Kidney capillary endothelial cell (primary cell): ENCODE measurements around the gene ZDHHC5.
A peak's percentile ranks its signal among the peaks of the same experiment; 100 is the strongest.

Experiments
- DNase-seq: peaks from one replicate; pipeline ENCODE4 v3.0.0-alpha.2; 2018; ENCODE audit warnings: low spot score

The ZDHHC5 gene

DNA sequence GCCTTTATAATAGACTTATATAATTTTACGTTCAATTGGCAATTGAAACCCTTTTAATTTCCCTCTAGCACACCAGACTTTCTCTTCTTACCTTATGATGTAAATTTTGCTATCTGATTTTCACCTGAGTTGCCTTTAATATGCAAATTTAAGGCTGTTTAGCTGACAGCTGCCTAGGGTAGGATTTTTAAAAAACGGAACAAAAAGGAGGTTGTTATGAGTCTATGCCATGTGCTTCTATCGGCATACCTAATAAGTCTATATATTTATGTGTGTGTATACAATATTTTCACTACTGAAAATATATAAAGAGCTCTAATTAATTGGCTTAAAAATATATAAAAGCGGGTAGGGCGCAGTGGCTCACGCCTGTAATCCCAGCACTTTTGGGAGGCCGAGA is 61.6 kb downstream of the ZDHHC5 start:
- no peak for DNase-seq

DNA sequence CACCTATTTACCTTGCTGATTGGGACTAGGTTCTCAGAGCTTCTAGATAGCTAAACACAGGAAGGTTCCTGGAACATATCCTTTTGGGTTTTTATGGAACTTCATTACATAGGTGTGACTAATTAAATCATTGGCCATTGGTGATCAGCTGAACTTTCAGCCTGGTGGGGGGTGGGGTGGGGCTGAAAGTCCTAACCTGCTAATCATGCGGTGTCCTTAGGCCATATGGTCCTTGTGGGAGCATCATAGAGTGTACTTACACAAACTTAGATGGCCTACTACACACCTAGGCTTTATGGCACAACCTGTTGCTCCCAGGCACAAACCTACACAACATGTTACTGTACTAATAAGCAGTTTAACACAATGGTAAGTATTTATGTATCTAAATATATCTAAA is 64.7 kb downstream of the ZDHHC5 start:
- no peak for DNase-seq

DNA sequence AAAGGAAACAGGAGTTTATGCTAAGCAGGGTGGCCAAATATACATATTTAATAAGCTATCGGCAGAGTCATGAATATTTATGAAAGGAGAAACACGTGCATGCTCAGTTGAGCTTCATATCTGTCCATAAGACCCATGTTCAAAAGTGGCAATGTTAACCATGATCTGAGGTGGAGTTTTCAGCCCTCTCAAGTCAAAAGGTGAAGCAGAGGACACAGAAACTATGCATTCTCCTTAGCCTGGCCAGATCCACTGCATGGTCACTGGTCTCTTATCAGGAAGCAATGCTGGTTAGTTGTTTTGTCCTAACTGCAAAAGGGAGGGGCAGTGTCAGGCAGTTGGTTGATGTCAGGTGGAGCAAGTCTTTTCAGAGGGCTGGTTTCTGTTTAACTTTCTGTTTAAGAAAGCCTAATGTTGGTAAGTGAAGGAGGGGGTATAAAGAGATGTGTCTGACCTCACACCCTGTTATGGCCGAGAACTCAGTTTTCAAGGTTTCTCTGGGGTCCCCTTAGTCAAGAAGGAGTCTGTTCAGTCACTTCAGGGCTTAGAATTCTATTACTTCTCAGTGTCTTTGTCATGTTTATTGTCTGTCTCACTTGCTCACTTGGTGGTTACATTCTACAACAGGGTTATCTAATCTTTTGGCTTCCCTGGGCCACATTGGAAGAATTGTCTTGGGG is 67.8 kb downstream of the ZDHHC5 start:
- DNase-seq: no peak

DNA sequence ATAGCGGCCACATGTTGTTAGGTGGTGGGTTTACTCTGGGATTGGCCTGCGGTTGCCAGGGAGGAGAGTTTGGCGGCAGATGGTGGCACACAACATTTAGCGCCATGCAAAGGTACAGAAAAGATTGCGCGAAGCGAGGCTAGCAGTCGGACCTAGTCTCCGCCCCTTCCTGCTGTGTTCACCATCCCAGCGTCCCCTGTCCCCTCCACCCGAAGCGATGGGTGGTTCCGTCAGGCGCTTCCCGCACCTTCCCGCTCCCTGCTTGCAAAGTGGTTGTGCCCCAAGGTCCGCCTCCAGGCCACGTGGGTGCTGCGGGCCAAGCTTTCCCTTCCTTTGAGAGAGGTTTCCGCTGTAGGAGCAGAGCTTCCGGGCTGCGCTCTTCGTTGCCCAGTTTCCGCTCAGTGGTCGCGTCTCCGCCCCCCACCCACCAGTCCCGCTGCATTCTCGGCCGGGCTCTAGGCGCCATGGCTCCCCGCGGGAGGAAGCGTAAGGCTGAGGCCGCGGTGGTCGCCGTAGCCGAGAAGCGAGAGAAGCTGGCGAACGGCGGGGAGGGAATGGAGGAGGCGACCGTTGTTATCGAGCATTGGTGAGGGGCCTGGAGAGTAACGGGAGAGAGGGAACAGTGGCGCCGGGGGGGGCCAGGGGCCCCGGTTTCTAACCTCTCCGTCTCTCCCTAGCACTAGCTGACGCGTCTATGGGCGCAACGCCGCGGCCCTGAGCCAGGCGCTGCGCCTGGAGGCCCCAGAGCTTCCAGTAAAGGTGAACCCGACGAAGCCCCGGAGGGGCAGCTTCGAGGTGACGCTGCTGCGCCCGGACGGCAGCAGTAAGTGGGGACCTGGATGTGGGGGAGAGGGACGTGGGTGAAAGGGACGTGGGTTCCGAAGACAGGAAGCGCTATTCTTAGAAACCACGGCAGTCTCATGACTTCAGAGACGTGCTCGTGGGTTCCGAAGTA is 73.5 kb downstream of the ZDHHC5 start, which contains the start of gene SELENOH:
Gene SELENOH, plus strand, starts transcription at position 360 of the 955 bp plus-strand sequence. Its CDS starts 105 bp downstream, at position 465.
- DNase-seq: peak; percentile 97

DNA sequence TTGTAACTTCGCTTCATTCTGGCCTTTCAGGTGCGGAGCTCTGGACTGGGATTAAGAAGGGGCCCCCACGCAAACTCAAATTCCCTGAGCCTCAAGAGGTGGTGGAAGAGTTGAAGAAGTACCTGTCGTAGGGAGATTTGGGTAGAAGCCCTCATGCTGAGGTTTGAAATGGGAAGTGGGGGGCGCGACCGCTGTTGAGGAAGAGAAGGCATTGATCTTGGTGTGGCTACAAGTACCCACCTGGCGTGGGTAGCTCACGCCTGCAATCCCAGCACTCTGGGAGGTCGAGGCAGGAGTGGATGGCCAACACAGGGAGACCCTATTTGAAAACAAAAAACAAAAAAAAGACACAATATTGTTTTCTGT is 74.2 kb downstream of the ZDHHC5 start:
- DNase-seq: no peak

DNA sequence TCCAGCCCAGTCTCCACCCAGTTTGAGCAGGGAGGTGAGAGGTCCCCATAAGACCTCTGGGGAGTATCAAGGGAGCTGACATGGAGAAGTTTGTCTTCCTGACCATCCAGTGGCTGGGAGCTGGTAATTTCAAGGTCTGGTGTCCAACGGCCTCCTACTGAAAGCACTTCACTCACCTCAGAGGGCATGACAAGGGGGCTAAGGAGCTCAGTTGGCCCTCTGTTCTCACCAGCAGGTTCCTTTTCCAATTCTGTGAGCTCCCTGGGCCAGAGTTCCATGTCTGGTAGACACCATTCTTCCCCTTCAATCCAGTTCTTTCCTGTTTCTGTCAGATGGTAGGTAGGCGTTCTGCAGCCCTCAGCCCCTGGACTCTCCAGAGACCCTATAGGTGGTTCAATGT is 76.4 kb downstream of the ZDHHC5 start:
- DNase-seq: no peak

DNA sequence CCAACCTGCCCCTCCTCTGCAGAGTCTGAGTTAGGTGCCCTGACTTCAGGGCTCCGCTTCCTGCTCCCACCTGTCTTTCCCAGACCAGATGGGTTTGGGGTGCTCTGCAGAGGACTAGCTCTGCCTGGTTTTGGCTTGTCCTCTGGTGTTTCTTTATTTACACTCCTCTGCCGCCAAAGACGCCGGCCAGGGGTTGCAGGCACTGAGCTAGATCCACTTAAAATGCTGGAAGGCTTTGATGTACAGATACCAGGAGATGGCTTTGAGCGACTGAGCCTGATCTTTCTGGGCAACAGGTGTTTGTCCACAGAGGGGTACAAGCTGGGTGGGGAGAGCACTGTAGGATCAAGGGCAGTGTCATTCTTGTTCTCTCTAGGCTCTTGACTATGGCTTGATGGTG is 77.3 kb downstream of the ZDHHC5 start:
- no peak for DNase-seq

DNA sequence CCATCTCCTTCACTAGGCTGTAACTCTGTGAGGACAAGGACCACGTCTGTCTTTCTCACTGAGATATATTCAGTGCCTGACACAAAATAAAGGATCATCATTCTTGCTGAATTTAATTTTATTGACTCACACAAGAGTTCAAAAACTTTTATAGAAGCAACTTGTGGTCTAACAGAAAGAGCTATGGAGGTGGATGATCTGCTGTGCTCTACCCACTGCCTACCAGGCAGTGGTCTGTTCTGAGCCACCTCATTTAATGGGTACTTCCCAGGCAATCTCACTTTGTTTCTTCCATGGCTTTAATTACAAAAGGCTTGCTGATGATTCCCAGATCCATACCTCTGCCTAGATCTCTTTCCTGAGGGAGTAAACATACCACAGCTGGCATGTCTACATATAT is 79.0 kb downstream of the ZDHHC5 start:
- DNase-seq: no peak
